SU-DHL-6 (cell line): ENCODE measurements around the gene FSTL3.

ENCODE experiments used
- H2AFZ ChIP-seq: fragments of 200-600 bp; sonication (generic); 2 replicates; pipeline ENCODE4 v1.6.1; 2014; ENCODE audit warnings: low read depth, mild to moderate bottlenecking, moderate library complexity, mixed read lengths, antibody characterized with exemption, low read length; ENCODE audit not compliant: severe bottlenecking
- H3F3A ChIP-seq: fragments of 200-600 bp; shearing (Covaris generic); 2 replicates; pipeline ENCODE4 v1.6.0; 2016; ENCODE audit warnings: antibody characterized with exemption, mild to moderate bottlenecking; ENCODE audit not compliant: insufficient read depth
- H3K27ac ChIP-seq: fragments of 200-600 bp; sonication (generic); 2 replicates; pipeline ENCODE4 v1.5.1; 2016; ENCODE audit warnings: low read depth, mild to moderate bottlenecking, low read length, moderate library complexity, mixed read lengths
- H3K27me3 ChIP-seq: fragments of 200-600 bp; sonication (generic), shearing (Covaris generic); 2 replicates; pipeline ENCODE4 v1.6.0; 2014; ENCODE audit warnings: mild to moderate bottlenecking, low read length
- H3K36me3 ChIP-seq: fragments of 200-600 bp; sonication (generic); 2 replicates; pipeline ENCODE4 v1.6.1; 2014; ENCODE audit warnings: mild to moderate bottlenecking, low read length, mixed read lengths
- H3K4me2 ChIP-seq: fragments of 300-600, 200-600 bp; shearing (Covaris generic), sonication (generic); 2 replicates; pipeline ENCODE4 v1.6.0; 2014; ENCODE audit warnings: low read length, low read depth, mild to moderate bottlenecking; ENCODE audit not compliant: poor library complexity, severe bottlenecking
- H3K4me3 ChIP-seq: fragments of 200-600 bp; sonication (generic); 2 replicates; pipeline ENCODE4 v1.5.1; 2014; ENCODE audit warnings: antibody characterized with exemption, low read length, mild to moderate bottlenecking, mixed read lengths; ENCODE audit not compliant: insufficient read depth, poor library complexity, severe bottlenecking
- H3K79me2 ChIP-seq: fragments of 200-600 bp; sonication (generic); 2 replicates; pipeline ENCODE4 v1.6.1; 2014; ENCODE audit warnings: mild to moderate bottlenecking, low read length, moderate library complexity; ENCODE audit not compliant: insufficient read depth
- H3K9ac ChIP-seq: fragments of 200-600 bp; sonication (generic); 2 replicates; pipeline ENCODE4 v1.7.0; 2014; ENCODE audit warnings: mild to moderate bottlenecking, low read length
- H3K9me2 ChIP-seq: fragments of 200-600 bp; sonication (generic); replicated peaks from 2 replicates; pipeline ENCODE4 v1.6.1; 2014; ENCODE audit warnings: low read length; ENCODE audit not compliant: insufficient read depth
- H3K9me3 ChIP-seq: fragments of 200-600 bp; sonication (generic); 2 replicates; pipeline ENCODE4 v1.6.1; 2014; ENCODE audit warnings: low read length, mixed read lengths; ENCODE audit not compliant: insufficient read depth
- H4K20me1 ChIP-seq: fragments of 200-600 bp; sonication (generic); 2 replicates; pipeline ENCODE4 v1.6.1; 2014; ENCODE audit warnings: low read depth, mild to moderate bottlenecking, antibody characterized with exemption, low read length, moderate library complexity, mixed read lengths
- CTCF ChIP-seq: fragments of 200-600 bp; sonication (generic); IDR thresholded peaks from one replicate; pipeline ENCODE4 v1.5.1; 2017; ENCODE audit warnings: antibody characterized with exemption, mild to moderate bottlenecking, low read length, moderate library complexity; ENCODE audit not compliant: insufficient read depth, poor library complexity, severe bottlenecking
- EZH2phosphoT487 ChIP-seq: fragments of 200-600 bp; sonication (generic), shearing (Covaris generic); conservative IDR thresholded peaks from 2 replicates; pipeline ENCODE4 v1.6.1; 2018; ENCODE audit warnings: mild to moderate bottlenecking, antibody characterized with exemption, low read length, moderate library complexity, mixed read lengths

The FSTL3 gene

GRCh38 chr19:732148-733069, 56.2 kb downstream of the FSTL3 start:
- Histone ChIP-seq H3K4me2 (no peak overlapping the region), H3K27me3 (no peaks in the 10 kb centered on the region), H3K4me3 (no peak overlapping the region), H2AFZ (no peak overlapping the region), H3K9me2 (no peaks in the 10 kb centered on the region), H4K20me1 (no peaks in the 10 kb centered on the region), H3K9ac (no peak overlapping the region), H3K27ac (no peak overlapping the region), H3K36me3 (no peaks in the 10 kb centered on the region), H3K79me2 (no peaks in the 10 kb centered on the region), H3F3A (no peaks in the 10 kb centered on the region), H3K9me3 (no peaks in the 10 kb centered on the region)
- TF ChIP-seq CTCF = no peak
- TF ChIP-seq EZH2phosphoT487 = no peak
